ENCODE data around the gene TMOD1. TPM values are rescaled to one million over a fixed set of nuclear protein-coding genes. Genes with fewer than 3 reads are reported as not detected.

Gene TMOD1
- total and polyA plus RNA-seq, 2 experiments from 2014 or later = 0.69 to 4.5 TPM

GRCh38 chr9:97502984-97503861, 1.8 kb downstream of the TMOD1 start:
- peaks cover 82% of the 10 kb centered on the region for H3K27me3 ChIP-seq (ENCODE audit: insufficient read depth)
- no peaks in the 10 kb centered on the region; the same call in 1 of the 2 replicates for H3F3A ChIP-seq (replicated peaks; ENCODE audit: low read depth)
- peak; percentile 13 for ATAC-seq
- H2AFZ ChIP-seq = peak overlapping the region; percentile 98
- H3K27me3 Mint-ChIP-seq (ENCODE audit: insufficient read depth, low read depth, poor library complexity) = peaks cover 56% of the 10 kb centered on the region
- TF ChIP-seq CTCF (conservative IDR thresholded peaks at IDR 0.05; ENCODE audit: low read depth in 2 of 2) = peak; percentile 34 to 49
- no peak for TF ChIP-seq STAT1 (IDR thresholded peaks at IDR 0.05; ENCODE audit: unreplicated experiment)
- no peak for TF ChIP-seq REST (IDR thresholded peaks at IDR 0.05; ENCODE audit: unreplicated experiment)
- no peak for TF ChIP-seq CREB1 (CRISPR knock-in tag; IDR thresholded peaks at IDR 0.05; ENCODE audit: low read depth)
- no peak for TF ChIP-seq ZNF462 (CRISPR knock-in tag; IDR thresholded peaks at IDR 0.05)
- TF ChIP-seq EZH2 (IDR thresholded peaks at IDR 0.05; ENCODE audit: low read depth, unreplicated experiment) = peak; percentile 49
- no peak for TF ChIP-seq NANOG (IDR thresholded peaks at IDR 0.05; ENCODE audit: borderline replicate concordance)
- TF ChIP-seq JUNB (IDR thresholded peaks at IDR 0.05; ENCODE audit: unreplicated experiment) = no peak
- no peak overlapping the region for H3K27ac Mint-ChIP-seq
- H3K79me2 ChIP-seq (replicated peaks; ENCODE audit: insufficient read depth) = no peaks in the 10 kb centered on the region
- peak overlapping the region; percentile 72 for H3K4me3 Mint-ChIP-seq
- no peaks in the 10 kb centered on the region for H3K36me3 ChIP-seq (ENCODE audit: insufficient read depth)
- H3K4me2 ChIP-seq = peak overlapping the region; percentile 98
- no peaks in the 10 kb centered on the region for H3K9me2 ChIP-seq (ENCODE audit: insufficient read depth)
- peak overlapping the region; percentile 80 for H3K4me3 ChIP-seq
- H3K4me1 ChIP-seq (ENCODE audit: insufficient read depth) = peaks cover 11% of the 10 kb centered on the region
- peaks cover 11% of the 10 kb centered on the region for H3K4me1 Mint-ChIP-seq
- no peak overlapping the region for H3K27ac ChIP-seq (ENCODE audit: low read depth)
- H4K20me1 ChIP-seq (replicated peaks; ENCODE audit: insufficient read depth) = no peaks in the 10 kb centered on the region
- H3K9me3 Mint-ChIP-seq = peaks cover 4% of the 10 kb centered on the region; the same call in 1 of the 3 replicates
- H3K36me3 Mint-ChIP-seq (ENCODE audit: low read depth) = peaks cover 2% of the 10 kb centered on the region; the same call in 1 of the 3 replicates
- DNase-seq (ENCODE audit: low spot score) = peak; percentile 49

Data from GM23338 (cell line).